HuH-7.5 (cell line): ENCODE results near the gene PNKD.

Source experiments
- DNase-seq: peaks from one replicate; pipeline ENCODE4 v3.0.0; 2011; ENCODE audit warnings: low spot score

The PNKD gene

GRCh38 chr2:218342837-218343236 lies 72.5 kb downstream of the PNKD start:
- no peak for DNase-seq

GRCh38 chr2:218343591-218343990 lies 73.3 kb downstream of the PNKD start:
- no peak for DNase-seq

GRCh38 chr2:218344090-218344754 lies 73.9 kb downstream of the PNKD start:
- DNase-seq = no peak

GRCh38 chr2:218344755-218345417 lies 74.6 kb downstream of the PNKD start:
- DNase-seq = no peak

- no peak for DNase-seq
Observed at GRCh38 chr2:218345491-218346236, 75.3 kb downstream of the PNKD start.

GRCh38 chr2:218347172-218347571 lies 76.9 kb downstream of the PNKD start:
- DNase-seq = no peak

GRCh38 chr2:218354045-218354444 lies 83.7 kb downstream of the PNKD start:
- DNase-seq = no peak

- DNase-seq = no peak
Observed at GRCh38 chr2:218354850-218355443, 84.6 kb downstream of the PNKD start.

- DNase-seq = no peak
Observed at GRCh38 chr2:218357236-218358177, 87.2 kb downstream of the PNKD start.

- DNase-seq = no peak
Observed at GRCh38 chr2:218360453-218360852, 90.1 kb downstream of the PNKD start.

- DNase-seq = no peak
Observed at GRCh38 chr2:218362606-218363005, 92.3 kb downstream of the PNKD start.

GRCh38 chr2:218363736-218364135 lies 93.4 kb downstream of the PNKD start:
- DNase-seq = no peak

- DNase-seq = no peak
Observed at GRCh38 chr2:218364196-218364595, 93.9 kb downstream of the PNKD start.

- no peak for DNase-seq
Observed at GRCh38 chr2:218366621-218367414, 96.5 kb downstream of the PNKD start.

GRCh38 chr2:218367415-218368149 lies 97.3 kb downstream of the PNKD start:
- peak; percentile 90 for DNase-seq

- DNase-seq = no peak
Observed at GRCh38 chr2:218368150-218368528, 97.8 kb downstream of the PNKD start.

GRCh38 chr2:218368621-218369153 lies 98.4 kb downstream of the PNKD start:
- peak; percentile 58 for DNase-seq

- DNase-seq = no peak
Observed at GRCh38 chr2:218369330-218369729, 99.0 kb downstream of the PNKD start.

- no peak for DNase-seq
Observed at GRCh38 chr2:218370410-218371063, 100.2 kb downstream of the PNKD start.
